NCI-H146 treated with DMSO at 0.1 percent for 48 hours (cell line): ENCODE results near the gene MICAL2.

ENCODE experiments used
- DNase-seq: peaks from one replicate; lab custom pipeline; 2025; ENCODE audit not compliant: unreplicated experiment; lab: John Stamatoyannopoulos, UW

MICAL2 gene

GRCh38 chr11:12263141-12263693 lies 152.8 kb downstream of the MICAL2 start:
- DNase-seq: no peak

DNA sequence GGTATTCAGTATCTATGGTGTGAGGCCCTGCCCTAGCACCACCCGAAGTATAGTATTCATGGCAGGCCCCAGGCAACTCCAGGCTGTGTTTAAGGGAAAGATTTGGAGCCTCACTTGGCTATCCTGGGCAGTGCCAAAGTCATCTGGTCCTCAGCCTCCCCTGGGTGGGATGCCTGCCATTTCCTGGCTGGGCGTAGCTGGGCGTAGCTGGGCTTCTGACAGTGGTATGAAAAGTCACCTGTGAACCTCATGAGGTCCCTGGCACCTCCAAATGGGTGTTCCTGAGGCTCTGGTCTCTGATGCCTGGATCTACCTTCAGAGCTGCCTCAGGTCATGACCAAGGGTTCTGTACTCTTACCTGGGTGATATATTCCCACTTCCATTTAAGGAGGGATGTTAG lies 154.0 kb downstream of the MICAL2 start:
- no peak for DNase-seq

DNA sequence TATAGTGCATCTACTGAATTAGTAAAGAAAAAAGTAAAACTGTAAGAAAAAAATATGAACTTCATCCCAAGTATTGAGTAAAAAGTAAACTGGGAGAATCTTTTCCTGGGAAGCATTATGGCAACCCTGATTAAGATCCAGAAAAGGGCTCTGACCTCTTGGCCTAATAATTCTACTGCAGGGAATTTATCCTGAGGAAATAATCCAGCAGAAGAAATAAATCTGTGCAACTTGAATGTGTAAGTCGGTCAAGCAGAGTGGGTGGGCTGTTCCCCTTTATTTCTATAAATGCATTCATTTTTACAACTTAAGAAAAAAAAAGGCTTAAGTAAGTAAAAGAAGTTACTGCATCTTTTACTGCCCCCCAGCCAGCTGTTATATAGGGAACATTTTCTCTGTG lies 155.7 kb downstream of the MICAL2 start:
- DNase-seq: no peak

GRCh38 chr11:12266943-12267342 lies 156.6 kb downstream of the MICAL2 start:
- DNase-seq: no peak

- DNase-seq: no peak
Observed at GRCh38 chr11:12267921-12268320, 157.5 kb downstream of the MICAL2 start.

DNA sequence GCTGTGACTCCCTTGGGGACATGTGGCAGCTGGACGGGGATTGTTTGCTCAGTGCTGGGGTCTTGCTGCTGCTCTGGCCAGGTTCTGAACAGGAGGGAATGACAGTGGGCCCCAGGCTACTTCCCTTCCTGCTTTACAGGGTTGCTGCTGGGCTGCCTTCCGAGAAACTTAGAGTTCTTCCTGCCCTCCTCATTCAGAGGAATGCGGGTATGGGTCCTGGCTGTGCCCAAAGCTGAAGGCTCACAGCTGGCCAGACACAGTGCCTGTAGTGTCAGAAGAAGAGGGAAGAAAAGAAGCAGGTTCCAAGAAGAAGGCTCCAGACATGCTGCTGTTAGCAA lies 158.7 kb downstream of the MICAL2 start:
- DNase-seq: no peak

GRCh38 chr11:12269446-12270214 lies 159.2 kb downstream of the MICAL2 start:
- DNase-seq: no peak

- DNase-seq: no peak
Observed at GRCh38 chr11:12270215-12270797, 159.9 kb downstream of the MICAL2 start.

DNA sequence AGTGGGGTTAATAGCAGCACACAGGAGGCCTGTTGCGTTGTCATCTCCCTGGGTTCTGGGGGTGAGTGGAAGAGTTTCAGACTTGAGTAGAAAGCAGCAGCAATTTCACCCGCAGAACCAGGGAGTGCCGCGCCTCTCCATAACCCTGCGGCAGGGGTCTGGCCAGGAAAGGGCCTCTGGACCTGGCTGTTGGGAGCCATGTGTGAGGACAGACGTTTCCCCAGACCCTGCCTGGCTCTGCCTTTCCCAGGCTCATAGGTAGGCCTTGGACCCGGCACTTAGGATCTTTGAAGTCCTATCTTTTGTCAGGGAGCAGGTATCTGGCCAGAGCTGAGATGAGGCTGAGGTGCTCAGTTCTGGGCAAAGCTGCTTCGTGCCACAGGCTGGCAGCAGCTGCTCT lies 160.4 kb downstream of the MICAL2 start:
- no peak for DNase-seq

DNA sequence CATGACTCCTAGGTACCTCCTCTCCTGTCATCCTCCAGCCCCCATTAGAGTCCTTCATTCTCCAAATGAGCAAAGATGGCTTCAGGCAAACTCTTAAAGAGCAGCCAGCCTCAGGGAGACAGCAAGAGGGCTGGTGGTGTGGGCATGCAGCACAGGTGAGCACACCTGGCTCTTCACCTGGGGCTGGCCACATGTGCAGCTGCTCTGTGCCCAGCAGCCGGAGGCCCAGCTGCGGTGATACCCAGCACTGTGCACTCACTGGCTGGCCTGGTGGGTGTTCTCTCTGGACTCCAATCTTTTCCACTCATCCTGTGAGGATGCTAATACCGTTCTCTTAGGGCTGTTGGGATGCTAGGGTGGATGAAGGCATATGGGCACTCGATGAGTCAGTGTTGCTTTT lies 160.9 kb downstream of the MICAL2 start:
- no peak for DNase-seq

- no peak for DNase-seq
Observed at GRCh38 chr11:12271826-12272366, 161.5 kb downstream of the MICAL2 start.

DNA sequence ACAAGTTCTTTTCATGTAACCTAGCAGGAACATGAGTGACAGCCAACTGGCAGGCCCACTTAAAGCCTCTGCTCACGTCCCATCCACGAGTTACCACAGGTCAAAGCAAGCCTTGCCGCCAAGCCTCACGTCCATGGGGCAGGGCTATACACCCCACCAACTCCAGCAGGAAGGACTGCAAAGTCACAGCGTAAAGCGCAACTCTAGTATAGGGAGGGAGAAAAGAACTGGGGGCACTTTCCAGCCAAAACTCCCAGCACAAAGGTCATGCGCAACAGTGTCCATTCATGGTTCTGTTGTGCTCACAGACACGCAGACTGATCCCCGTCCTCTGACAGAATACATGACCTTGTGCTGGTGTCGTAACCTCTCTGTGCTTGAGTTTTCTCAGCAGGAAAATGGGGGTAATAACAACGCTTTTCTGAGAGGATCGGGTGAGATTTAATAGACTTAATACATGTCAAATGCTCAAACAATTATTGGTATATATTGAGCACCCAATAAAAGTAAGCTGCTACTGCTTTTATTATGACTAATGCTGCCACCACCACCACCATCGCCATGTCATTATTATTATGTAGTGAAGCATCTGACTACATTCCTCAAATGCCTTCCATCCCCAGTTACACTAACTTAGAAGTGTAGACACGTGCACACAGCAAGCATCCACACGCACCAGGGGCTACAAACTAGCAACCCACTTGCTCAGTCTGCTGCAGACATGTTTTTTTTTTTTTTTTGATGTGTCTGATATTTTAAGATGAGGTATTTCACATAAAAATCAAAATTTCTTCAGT lies 162.6 kb downstream of the MICAL2 start:
- no peak for DNase-seq

- DNase-seq: no peak
Observed at GRCh38 chr11:12273618-12273995, 163.2 kb downstream of the MICAL2 start.

- no peak for DNase-seq
Observed at GRCh38 chr11:12274056-12274455, 163.7 kb downstream of the MICAL2 start.

GRCh38 chr11:12274558-12275197 lies 164.3 kb downstream of the MICAL2 start:
- no peak for DNase-seq

- DNase-seq: peak; percentile 30
Observed at GRCh38 chr11:12275818-12276217, 165.4 kb downstream of the MICAL2 start.

DNA sequence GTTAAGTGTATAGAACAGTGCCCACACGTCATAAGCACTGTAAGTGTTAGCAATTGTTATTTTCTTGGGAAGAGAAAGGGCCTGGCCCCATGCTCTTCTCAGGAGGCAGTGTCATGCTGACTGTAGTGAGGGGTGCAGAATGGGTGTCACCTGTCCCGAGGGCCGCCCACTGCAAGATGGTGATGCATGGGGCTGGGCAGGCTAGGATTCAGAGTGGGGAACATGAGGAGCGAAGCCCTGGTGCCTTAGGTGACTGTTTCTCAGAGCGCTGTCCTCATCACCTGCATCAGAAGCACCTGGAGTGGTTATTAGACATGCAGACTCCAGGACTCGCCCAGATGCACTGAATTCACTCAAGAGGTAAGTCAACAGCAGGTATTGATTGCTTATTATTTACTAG lies 166.0 kb downstream of the MICAL2 start:
- DNase-seq: peak; percentile 95

GRCh38 chr11:12276831-12277475 lies 166.6 kb downstream of the MICAL2 start:
- DNase-seq: no peak

DNA sequence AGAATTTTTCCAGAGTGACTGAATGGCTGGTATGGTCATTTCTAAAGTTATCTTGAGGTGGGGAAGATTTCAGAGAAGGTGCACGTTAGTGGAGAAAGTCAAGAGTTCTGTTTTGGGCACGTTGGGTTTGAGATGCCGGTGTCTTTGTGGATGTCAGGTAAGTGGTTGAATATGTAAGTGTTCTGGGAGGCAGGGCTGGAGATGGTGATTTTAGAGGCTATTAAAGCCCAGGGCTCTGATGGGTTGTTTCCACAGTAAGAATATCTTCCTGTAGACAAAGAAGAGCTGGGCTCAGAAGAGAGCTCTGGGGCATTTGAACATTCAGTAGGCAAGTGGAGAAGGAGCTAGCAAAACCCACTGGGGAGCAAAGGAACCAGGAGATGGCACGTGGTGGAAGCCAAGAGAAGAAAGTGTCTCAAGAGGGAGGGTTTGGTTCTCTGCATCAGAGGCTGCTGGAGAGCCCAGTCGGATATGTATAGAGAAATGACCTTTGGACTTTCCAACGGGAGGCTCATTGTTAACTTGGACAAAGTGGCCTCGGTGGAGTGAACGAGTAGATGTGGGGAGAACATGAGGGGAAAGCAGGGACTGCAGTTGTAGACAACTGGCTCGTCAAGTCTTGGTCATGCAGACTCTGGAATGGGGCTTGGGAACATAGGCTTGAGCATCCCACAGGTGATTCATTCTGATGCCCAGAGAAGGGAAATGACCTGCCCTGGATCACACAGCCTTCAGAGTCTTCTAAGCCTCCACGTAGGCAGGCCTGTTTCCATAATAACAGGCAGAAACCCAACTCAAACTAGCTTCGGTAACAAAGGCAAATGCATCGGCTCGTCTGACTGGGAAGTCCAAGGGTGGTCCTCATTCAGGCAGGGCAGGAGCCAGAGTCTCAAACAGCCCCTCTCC lies 168.6 kb downstream of the MICAL2 start:
- no peak for DNase-seq

DNA sequence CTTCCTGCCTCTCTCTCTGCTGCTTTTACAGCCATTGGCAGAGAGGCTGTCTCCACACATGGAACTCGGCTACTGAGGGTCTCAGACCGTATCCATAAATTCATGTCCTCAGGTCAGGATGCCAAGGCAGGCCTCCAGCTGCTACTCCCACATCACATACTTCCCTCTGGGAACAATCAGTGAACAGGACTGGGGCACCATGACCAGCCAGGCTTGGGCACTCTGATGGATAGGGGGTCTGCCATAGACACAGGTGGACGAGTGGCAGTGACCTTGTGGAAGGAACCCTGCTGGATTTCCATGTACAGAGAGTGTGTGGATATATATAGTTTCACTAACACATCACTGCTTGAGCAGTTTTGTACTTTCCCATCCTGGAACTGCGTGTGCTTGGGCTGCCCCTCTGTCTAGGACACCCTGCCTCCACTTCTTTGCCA lies 169.3 kb downstream of the MICAL2 start:
- DNase-seq: no peak
